HUES6 (cell line): ENCODE data around the gene ADAT3.
"Not testable (repeated sequence)": the region's sequence is repeated elsewhere in the genome, so short reads cannot be mapped to it uniquely, and the experiment has no call there.

ENCODE experiments used
- H3K27ac ChIP-seq: 2 replicates; pipeline ENCODE4 v1.7.0; 2013; ENCODE audit warnings: low read depth, mild to moderate bottlenecking, low read length, inconsistent platforms
- H3K27me3 ChIP-seq: 2 replicates; pipeline ENCODE4 v1.6.1; 2013; ENCODE audit warnings: low read length; ENCODE audit not compliant: control insufficient read depth, insufficient read depth
- H3K36me3 ChIP-seq: 2 replicates; pipeline ENCODE4 v1.6.1; 2013; ENCODE audit warnings: low read length; ENCODE audit not compliant: control insufficient read depth, insufficient read depth
- H3K4me1 ChIP-seq: 2 replicates; pipeline ENCODE4 v1.6.1; 2013; ENCODE audit warnings: low read length; ENCODE audit not compliant: control insufficient read depth, insufficient read depth
- H3K4me3 ChIP-seq: 2 replicates; pipeline ENCODE4 v1.5.1; 2013; ENCODE audit warnings: low read depth, low read length
- H3K9ac ChIP-seq: one replicate; pipeline ENCODE4 v1.6.1; 2013; ENCODE audit warnings: mild to moderate bottlenecking, low read length
- H3K9me3 ChIP-seq: 2 replicates; pipeline ENCODE4 v1.6.1; 2013; ENCODE audit warnings: low read depth, low read length; ENCODE audit not compliant: control insufficient read depth, insufficient read depth

ADAT3 gene

GRCh38 chr19:1871140-1871597 is 34.0 kb upstream of the ADAT3 start:
- H3K36me3 ChIP-seq = peaks cover 3% of the 10 kb centered on the region
- no peaks in the 10 kb centered on the region for H3K27me3 ChIP-seq
- no peak overlapping the region for H3K9ac ChIP-seq
- no peaks in the 10 kb centered on the region for H3K9me3 ChIP-seq
- no peak overlapping the region for H3K27ac ChIP-seq
- H3K4me3 ChIP-seq = no peak overlapping the region
- H3K4me1 ChIP-seq = 0 out of 2 replicates have a peak, but pooled peaks cover 2% of the 10 kb centered on the region

GRCh38 chr19:1871630-1872029 is 33.6 kb upstream of the ADAT3 start:
- no peaks in the 10 kb centered on the region for H3K9me3 ChIP-seq
- no peaks in the 10 kb centered on the region for H3K27me3 ChIP-seq
- H3K4me3 ChIP-seq = no peak overlapping the region
- 0 out of 2 replicates have a peak, but pooled peaks cover 2% of the 10 kb centered on the region for H3K4me1 ChIP-seq
- H3K36me3 ChIP-seq = peaks cover 3% of the 10 kb centered on the region
- no peak overlapping the region for H3K9ac ChIP-seq
- no peak overlapping the region for H3K27ac ChIP-seq

GRCh38 chr19:1872807-1873523 is 32.2 kb upstream of the ADAT3 start:
- no peak overlapping the region for H3K9ac ChIP-seq
- H3K27ac ChIP-seq = no peak overlapping the region
- no peaks in the 10 kb centered on the region for H3K9me3 ChIP-seq
- H3K36me3 ChIP-seq = peaks cover 3% of the 10 kb centered on the region
- 0 out of 2 replicates have a peak, but pooled peaks cover 2% of the 10 kb centered on the region for H3K4me1 ChIP-seq
- no peaks in the 10 kb centered on the region for H3K27me3 ChIP-seq
- no peak overlapping the region for H3K4me3 ChIP-seq

DNA sequence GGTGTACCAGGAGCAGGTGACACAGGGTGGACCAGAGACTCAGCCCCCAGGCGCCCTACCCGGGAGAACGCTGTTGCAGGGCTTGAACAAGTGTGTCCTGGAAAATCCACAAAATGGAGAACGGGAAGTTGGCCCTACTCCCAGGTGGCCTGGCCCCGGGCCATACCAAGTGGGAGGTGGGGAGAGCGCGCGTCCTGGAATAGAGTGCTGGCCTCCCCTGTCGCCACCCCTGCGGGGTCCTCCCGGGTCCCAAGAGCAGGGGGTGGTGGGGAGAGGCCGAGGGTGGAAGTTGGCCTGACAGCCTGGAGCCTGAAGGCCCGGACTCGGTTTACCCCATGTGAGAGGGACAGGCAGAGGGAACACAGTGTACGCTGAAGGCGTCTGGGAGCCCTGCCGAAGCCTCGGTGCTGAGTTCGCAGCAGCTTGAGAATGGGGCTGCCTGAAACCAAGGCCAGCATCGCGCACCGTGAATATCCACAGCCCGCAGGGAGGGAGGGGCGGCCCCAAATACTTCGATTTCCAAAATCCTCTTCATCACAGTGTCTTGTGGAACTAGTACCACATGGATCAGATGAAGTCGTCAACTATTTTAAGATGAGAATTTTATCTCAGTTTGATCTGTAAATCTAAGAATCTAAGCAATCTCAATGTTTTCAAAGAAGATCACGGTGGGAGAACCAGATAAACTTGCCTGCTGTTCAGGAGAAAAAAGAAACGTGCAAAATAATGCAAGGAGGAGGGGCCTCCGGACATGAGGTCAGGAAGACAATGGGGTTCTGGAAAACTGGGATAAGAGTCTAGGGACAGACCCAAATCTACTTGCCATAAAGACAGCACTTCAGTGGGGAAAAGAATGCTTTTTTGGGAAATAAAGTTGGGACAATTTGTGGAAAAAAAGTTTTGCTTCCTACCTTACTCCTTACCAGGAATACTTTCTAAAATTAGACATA is 31.4 kb upstream of the ADAT3 start:
- Histone ChIP-seq H3K27ac (no peak overlapping the region), H3K36me3 (peaks cover 3% of the 10 kb centered on the region), H3K9me3 (no peaks in the 10 kb centered on the region), H3K4me3 (no peak overlapping the region), H3K9ac (no peak overlapping the region), H3K4me1 (0 out of 2 replicates have a peak, but pooled peaks cover 2% of the 10 kb centered on the region), H3K27me3 (no peaks in the 10 kb centered on the region)

DNA sequence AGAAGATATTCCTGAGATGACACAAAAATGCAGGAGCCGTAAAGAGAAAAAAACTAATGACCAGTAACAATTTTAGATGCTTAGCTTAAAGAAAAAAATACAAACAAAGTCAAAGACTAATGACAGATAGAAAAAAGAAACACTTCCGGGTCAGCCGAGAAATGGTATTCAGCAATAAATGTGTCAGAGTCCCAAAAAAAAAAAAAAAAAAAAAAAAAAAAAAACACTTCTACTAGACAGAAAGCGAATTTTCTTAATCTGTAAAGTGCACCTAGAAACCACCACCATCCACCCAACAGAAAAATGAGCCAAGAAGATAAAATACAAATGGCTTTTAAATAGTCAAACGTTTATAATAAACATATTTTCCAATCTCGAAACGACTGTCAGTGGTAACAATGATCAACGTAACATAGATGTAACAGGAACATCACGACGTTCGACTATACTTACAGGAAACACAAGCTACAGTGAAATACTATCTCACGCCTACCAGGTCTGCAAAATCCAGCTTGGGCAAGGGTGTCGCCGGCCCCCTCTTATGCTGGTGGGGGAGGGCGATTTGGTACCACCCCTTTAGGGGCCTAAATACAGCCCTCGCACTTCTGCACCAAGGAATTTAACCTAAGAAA is 30.5 kb upstream of the ADAT3 start:
- Histone ChIP-seq H3K9ac (no peak overlapping the region), H3K27me3 (no peaks in the 10 kb centered on the region), H3K9me3 (no peaks in the 10 kb centered on the region), H3K4me3 (peak overlapping the region; percentile 91), H3K4me1 (0 out of 2 replicates have a peak, but pooled peaks cover 2% of the 10 kb centered on the region), H3K36me3 (peaks cover 3% of the 10 kb centered on the region), H3K27ac (no peak overlapping the region)

GRCh38 chr19:1875265-1875645 is 29.9 kb upstream of the ADAT3 start:
- H3K27me3 ChIP-seq, H3K27ac ChIP-seq, H3K9me3 ChIP-seq, H3K36me3 ChIP-seq, H3K4me1 ChIP-seq: not testable (repeated sequence)
- Histone ChIP-seq H3K4me3 (peak overlapping the region; percentile 91), H3K9ac (peak overlapping the region; percentile 92)

DNA sequence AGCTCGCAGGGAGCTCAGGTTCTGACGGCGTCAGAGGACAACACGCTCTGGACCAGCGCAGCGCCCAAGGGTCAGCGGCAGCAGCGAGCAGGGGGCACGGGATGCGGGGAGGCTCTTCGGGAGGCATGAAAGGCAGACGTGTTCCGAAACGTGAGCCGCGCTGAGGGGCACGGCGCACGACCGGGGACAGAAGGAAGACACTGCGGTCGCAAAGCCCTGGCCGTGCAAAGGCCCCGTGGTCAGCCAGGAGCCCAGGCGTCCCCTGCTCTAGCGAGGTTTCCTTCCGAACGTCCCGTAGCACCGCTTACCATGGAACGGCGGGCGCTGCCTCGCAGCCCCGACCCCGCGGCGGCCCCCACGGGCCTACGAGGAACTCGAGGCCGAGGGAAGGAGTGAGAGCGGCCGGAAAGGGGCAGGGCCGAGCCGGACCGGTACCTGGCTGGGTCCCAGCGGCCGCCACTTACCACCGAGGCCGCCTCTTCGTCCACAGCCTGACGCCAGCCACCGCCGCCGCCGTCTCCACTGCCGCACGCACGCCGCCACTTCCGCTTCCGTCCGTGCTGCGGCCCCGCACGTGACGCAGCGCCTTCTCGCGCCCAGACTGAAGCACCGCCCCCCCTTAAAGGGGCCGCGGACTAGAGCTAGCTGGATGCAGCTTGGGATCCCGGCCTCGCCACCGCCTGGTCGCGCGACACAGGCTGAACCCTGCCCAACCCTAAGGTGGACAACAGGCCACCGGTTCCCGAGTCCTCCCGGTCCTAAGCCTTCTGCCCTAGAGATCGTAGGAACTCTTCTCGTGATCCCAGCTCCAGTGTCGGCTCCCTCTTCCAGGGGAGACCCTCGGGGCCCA is 29.3 kb upstream of the ADAT3 start:
- Histone ChIP-seq H3K9me3 (no peaks in the 10 kb centered on the region), H3K27me3 (no peaks in the 10 kb centered on the region), H3K4me1 (0 out of 2 replicates have a peak, but pooled peaks cover 2% of the 10 kb centered on the region), H3K27ac (peak overlapping the region; percentile 70; the same call in 1 of the 2 replicates), H3K9ac (peak overlapping the region; percentile 92), H3K36me3 (no peaks in the 10 kb centered on the region; the same call in 1 of the 2 replicates), H3K4me3 (peak overlapping the region; percentile 91)

DNA sequence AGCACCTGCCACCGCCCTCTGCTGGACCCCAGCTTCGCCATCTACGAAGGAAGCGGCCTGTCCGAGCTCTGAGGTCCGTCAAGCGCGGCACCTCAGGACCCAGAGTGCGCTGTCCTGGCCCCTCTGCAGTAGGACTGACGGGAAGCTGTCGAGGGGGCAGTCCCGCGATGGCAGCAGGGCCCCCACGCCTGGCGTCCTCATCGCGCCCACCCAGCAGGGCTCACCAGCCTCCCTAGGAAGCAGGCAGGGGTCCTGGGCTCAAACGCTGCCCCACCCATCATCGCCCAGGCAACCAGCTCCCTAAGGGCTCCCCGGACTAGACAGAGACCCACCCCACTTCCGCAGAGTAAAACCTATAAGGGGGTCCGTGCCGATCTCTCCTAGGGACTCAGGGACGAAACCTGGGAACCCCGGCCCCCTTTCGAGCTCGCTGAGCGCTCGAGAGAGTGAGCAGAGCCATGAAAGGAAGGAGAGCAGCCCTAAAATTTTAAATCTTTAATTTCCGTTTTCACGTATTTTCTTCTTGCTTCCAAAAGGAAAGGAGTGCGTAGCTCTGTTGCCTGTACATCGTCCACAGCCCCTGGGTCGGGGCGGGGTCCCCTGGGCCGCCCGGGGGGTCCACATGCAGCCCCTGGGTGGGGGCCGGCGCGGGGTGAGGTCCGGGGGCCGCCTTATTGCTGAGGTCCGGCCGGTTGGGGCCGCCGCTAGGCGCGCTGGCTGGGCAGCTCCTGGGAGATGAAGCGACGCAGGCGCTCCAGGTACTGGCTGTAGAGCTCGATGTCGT is 28.5 kb upstream of the ADAT3 start:
- not testable (repeated sequence) for H3K4me1 ChIP-seq, H3K9me3 ChIP-seq, H3K27me3 ChIP-seq, H3K36me3 ChIP-seq
- H3K4me3 ChIP-seq = peak overlapping the region; percentile 91
- peak overlapping the region; percentile 1; the same call in 1 of the 2 replicates for H3K27ac ChIP-seq
- peak overlapping the region; percentile 92 for H3K9ac ChIP-seq

DNA sequence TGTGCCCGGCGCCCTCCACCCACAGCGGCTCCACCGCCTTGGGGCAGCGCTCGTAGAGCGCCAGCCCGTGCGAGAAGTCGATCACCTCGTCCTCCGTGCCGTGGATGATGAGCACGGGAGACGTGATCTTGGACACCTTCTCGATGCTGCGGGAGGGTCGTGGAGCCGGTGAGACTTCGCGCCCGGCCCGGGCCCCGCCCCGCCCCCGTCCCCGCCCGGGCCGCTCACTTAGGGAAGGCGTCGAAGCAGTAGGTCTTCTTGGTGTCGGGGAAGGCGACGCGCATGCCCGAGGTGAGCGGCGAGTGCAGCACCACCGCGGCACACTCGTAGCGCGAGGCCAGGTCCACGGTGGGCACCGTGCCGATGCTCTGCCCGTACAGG is 27.9 kb upstream of the ADAT3 start:
- H3K4me1 ChIP-seq, H3K27ac ChIP-seq, H3K27me3 ChIP-seq, H3K9me3 ChIP-seq, H3K9ac ChIP-seq, H3K36me3 ChIP-seq: not testable (repeated sequence)
- H3K4me3 ChIP-seq = peak overlapping the region; percentile 41

DNA sequence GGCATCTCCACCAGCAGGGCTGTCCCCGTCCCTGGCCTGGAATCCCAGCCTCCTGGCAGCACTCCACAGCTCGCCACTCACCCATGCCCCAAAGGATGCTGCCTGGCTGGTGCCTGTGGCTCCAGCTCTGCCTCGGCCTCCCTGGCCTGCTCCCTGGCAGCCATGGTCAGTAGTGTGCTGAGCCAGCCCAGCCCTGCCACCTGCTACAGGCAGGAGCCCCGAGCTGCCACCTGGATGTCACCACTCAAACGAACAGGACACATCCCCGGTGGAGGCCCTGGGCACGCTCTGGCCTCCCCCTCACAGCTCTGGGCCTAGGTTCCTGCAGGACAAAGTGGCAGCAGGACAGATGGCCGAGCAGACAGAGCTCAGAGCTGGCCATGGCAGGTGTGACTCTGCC is 26.6 kb upstream of the ADAT3 start:
- not testable (repeated sequence) for H3K27ac ChIP-seq, H3K9ac ChIP-seq, H3K27me3 ChIP-seq, H3K36me3 ChIP-seq, H3K9me3 ChIP-seq, H3K4me3 ChIP-seq
- H3K4me1 ChIP-seq = peaks cover 16% of the 10 kb centered on the region
